Neuronal stem cell (in vitro differentiated cells): Measurements from ENCODE around the gene YBX1.

Experiments
- DNase-seq: peaks from one replicate; pipeline ENCODE4 v3.0.0-alpha.2; 2013; ENCODE audit warnings: low spot score
- H2AFZ ChIP-seq: one replicate; pipeline ENCODE4 v1.6.1; 2013; ENCODE audit warnings: mild to moderate bottlenecking, low read length, inconsistent platforms
- H2AK5ac ChIP-seq: 2 replicates; pipeline ENCODE4 v1.6.1; 2013; ENCODE audit warnings: low read depth, mild to moderate bottlenecking, inconsistent platforms, low read length, moderate library complexity, mixed read lengths
- H2BK120ac ChIP-seq: 2 replicates; pipeline ENCODE4 v1.6.1; 2013; ENCODE audit warnings: low read depth, mild to moderate bottlenecking, inconsistent platforms, low read length, moderate library complexity, mixed read lengths
- H2BK12ac ChIP-seq: one replicate; pipeline ENCODE4 v1.6.1; 2013; ENCODE audit warnings: low read length, inconsistent platforms
- H2BK15ac ChIP-seq: 2 replicates; pipeline ENCODE4 v1.6.1; 2013; ENCODE audit warnings: mild to moderate bottlenecking, low read length, inconsistent platforms, mixed read lengths
- H2BK5ac ChIP-seq: one replicate; pipeline ENCODE4 v1.6.1; 2013; ENCODE audit warnings: inconsistent platforms, mild to moderate bottlenecking, low read length, moderate library complexity
- H3K14ac ChIP-seq: one replicate; pipeline ENCODE4 v1.6.1; 2013; ENCODE audit warnings: low read length, inconsistent platforms
- H3K18ac ChIP-seq: 2 replicates; pipeline ENCODE4 v1.6.1; 2013; ENCODE audit warnings: low read length, inconsistent platforms
- H3K23ac ChIP-seq: 2 replicates; pipeline ENCODE4 v1.6.1; 2013; ENCODE audit warnings: low read depth, mild to moderate bottlenecking, mixed read lengths, low read length, inconsistent platforms; ENCODE audit not compliant: poor library complexity
- H3K27ac ChIP-seq: replicated peaks from 3 replicates; pipeline ENCODE4 v1.5.1; 2013; ENCODE audit warnings: low read length, inconsistent platforms
- H3K27me3 ChIP-seq, 3 experiments: 2 replicates each; pipeline ENCODE4 v1.6.1; 2013; ENCODE audit warnings: low read length in 3 of 3, mild to moderate bottlenecking in 2 of 3, inconsistent platforms in 1 of 3, low read depth in 1 of 3, mixed read lengths in 1 of 3, moderate library complexity in 1 of 3; ENCODE audit not compliant: control insufficient read depth in 3 of 3, insufficient read depth in 3 of 3
- H3K36me3 ChIP-seq, 2 donors: replicated peaks in 1 of 2; 2 replicates each; pipeline ENCODE4 v1.6.1; 2013; ENCODE audit warnings: low read length in 2 of 2; ENCODE audit not compliant: control insufficient read depth in 2 of 2, insufficient read depth in 2 of 2
- H3K4ac ChIP-seq: 2 replicates; pipeline ENCODE4 v1.6.1; 2013; ENCODE audit warnings: inconsistent platforms, mild to moderate bottlenecking, low read length, moderate library complexity
- H3K4me1 ChIP-seq, 2 donors: 1 replicate in 1 of 2; 2 replicates in 1 of 2; pipeline ENCODE4 v1.6.1; 2013; ENCODE audit warnings: low read length in 2 of 2, low read depth in 1 of 2; ENCODE audit not compliant: control insufficient read depth in 2 of 2, insufficient read depth in 1 of 2
- H3K4me2 ChIP-seq: one replicate; pipeline ENCODE4 v1.6.1; 2013; ENCODE audit warnings: mild to moderate bottlenecking, low read length, inconsistent platforms; ENCODE audit not compliant: insufficient read depth, poor library complexity, severe bottlenecking
- H3K4me3 ChIP-seq, 2 donors: 2 replicates each; pipeline ENCODE4 v1.5.1; 2013; ENCODE audit warnings: low read length in 2 of 2, mild to moderate bottlenecking in 2 of 2, inconsistent platforms in 1 of 2, moderate library complexity in 1 of 2
- H3K79me1 ChIP-seq: one replicate; pipeline ENCODE4 v1.6.1; 2013; ENCODE audit warnings: low read depth, mild to moderate bottlenecking, inconsistent platforms, low read length, moderate library complexity
- H3K9ac ChIP-seq: one replicate; pipeline ENCODE4 v1.6.1; 2013; ENCODE audit warnings: mild to moderate bottlenecking, low read depth, low read length, inconsistent platforms; ENCODE audit not compliant: poor library complexity
- H3K9me3 ChIP-seq, 2 donors: replicated peaks in 1 of 2; 2 replicates each; pipeline versions ENCODE3 to v1.6.1; 2013; ENCODE audit warnings: low read length in 2 of 2, mild to moderate bottlenecking in 2 of 2, inconsistent platforms in 1 of 2, low read depth in 1 of 2, mixed read lengths in 1 of 2, moderate library complexity in 1 of 2; ENCODE audit not compliant: control insufficient read depth in 2 of 2, insufficient read depth in 1 of 2
- H4K8ac ChIP-seq: one replicate; pipeline ENCODE4 v1.6.1; 2013; ENCODE audit warnings: low read depth, mild to moderate bottlenecking, inconsistent platforms, low read length, moderate library complexity
- H4K91ac ChIP-seq: one replicate; pipeline ENCODE4 v1.6.1; 2013; ENCODE audit warnings: low read length, low read depth, mild to moderate bottlenecking, inconsistent platforms; ENCODE audit not compliant: poor library complexity
- WGBS, 2 donors: extraction: QIAGEN DNeasy Blood & Tissue Kit; methylation state at CpG; one replicate each; pipeline ENCODE4 v1.1.7; 2013; ENCODE audit warnings: missing lambda C conversion rate in 2 of 2, mixed read lengths in 1 of 2; ENCODE audit not compliant: insufficient read length in 2 of 2, insufficient replicate concordance in 1 of 2; ENCODE audit errors: extremely low coverage in 2 of 2; 5-methylcytosine and 5-hydroxymethylcytosine counted together

Gene YBX1

DNA sequence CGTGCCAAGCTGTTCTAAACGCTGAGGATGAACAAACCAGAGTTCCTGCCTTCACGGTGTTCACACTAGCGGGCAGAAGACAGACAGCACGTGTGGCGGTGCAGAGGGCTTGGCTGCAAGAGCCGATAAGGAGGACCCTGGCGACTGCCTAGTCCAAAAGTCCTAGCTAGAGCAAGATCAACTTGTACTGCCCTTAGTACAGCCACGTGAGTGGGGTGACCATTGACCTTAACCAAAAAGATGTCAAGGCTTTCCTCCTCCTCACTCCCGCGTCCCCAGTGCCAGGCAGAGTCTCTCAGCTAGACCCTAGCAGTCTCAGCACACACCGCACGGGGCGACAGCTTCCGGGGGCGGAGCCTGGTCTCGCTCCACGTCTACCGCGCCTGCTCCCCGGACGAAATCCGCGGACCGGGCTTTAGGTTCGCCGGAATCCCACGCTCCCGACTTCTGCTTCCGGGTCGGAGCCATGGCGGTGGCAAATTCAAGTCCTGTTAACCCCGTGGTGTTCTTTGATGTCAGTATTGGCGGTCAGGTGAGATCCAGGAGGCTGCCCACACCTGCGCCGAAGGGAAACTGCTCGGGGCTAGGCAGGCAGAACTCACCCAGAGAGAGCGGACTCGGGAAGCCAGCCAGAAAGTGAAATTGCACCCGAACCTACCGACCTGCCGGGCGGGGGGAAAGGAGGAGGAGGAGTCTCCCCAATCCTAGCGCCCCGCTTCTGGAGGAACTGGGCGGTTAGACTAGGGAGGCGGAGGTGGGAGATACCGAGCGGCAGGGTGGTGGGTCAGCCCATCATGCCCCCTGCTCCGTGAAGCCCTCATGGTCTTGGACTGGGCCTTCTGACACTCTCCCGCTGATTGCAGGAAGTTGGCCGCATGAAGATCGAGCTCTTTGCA is 24.0 kb upstream of the YBX1 start, which contains the start of gene PPIH:
Gene PPIH (plus strand): TSS at position 443 of the 896 bp plus-strand sequence. CDS start 24 bp downstream, at position 467.
- DNase-seq = peak; percentile 82
- H4K91ac ChIP-seq = peak within 1 kb of the TSS; percentile 82
- no peaks in the 10 kb centered on the region for H3K9me3 ChIP-seq
- H4K8ac ChIP-seq = no peak within 1 kb of the TSS
- H2AFZ ChIP-seq = peak within 1 kb of the TSS; percentile 86
- H2BK120ac ChIP-seq = no peak within 1 kb of the TSS
- H3K79me1 ChIP-seq = peaks cover 10% of the 10 kb centered on the region
- H2BK12ac ChIP-seq = no peak within 1 kb of the TSS
- H3K36me3 ChIP-seq = peaks cover 2 to 38% of the 10 kb centered on the region in 2 donors
- no peak within 1 kb of the TSS for H2BK5ac ChIP-seq
- H3K23ac ChIP-seq = peak within 1 kb of the TSS; percentile 89
- H2BK15ac ChIP-seq = peak within 1 kb of the TSS; percentile 49
- H3K9ac ChIP-seq = peak within 1 kb of the TSS; percentile 89
- H3K27me3 ChIP-seq = no peaks in the 10 kb centered on the region
- peak within 1 kb of the TSS; percentile 91 for H3K14ac ChIP-seq
- no peak within 1 kb of the TSS for H3K27ac ChIP-seq
- H3K4ac ChIP-seq = peak within 1 kb of the TSS; percentile 38
- WGBS, 2 donors = no CpG with 5 or more reads among the region's 53 CpGs
- H3K4me2 ChIP-seq = peak within 1 kb of the TSS; percentile 94
- peak within 1 kb of the TSS; percentile 92 to 94 for H3K4me3 ChIP-seq
- H3K18ac ChIP-seq = peak within 1 kb of the TSS; percentile 94
- peaks cover 5 to 8% of the 10 kb centered on the region in 2 donors for H3K4me1 ChIP-seq
- peak within 1 kb of the TSS; percentile 90 for H2AK5ac ChIP-seq

DNA sequence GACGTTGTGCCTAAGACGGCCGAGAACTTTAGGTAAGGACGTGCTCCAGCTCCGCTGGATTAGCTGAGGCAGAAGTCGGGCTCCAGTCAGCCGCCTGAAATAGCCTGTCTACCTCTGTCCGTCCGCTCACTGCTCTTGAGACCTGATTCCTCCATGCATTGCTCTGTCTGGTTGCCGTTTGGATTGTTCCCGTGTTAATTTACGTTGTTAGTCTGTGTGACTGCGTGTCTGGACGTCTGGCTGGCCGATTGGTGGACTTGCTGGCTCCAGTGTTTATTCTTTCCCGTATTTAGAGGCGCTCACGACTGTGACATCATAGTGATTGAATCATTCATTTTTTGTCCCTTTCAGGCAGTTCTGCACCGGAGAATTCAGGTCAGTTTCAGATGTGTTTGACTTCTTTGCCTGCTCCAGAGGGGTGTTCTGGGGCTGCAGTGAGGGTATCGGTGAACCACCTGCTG is 23.3 kb upstream of the YBX1 start:
- peak overlapping the region; percentile 82 for H4K91ac ChIP-seq
- H2BK15ac ChIP-seq = peak overlapping the region; percentile 49
- H2BK120ac ChIP-seq = no peak overlapping the region
- no peaks in the 10 kb centered on the region for H3K27me3 ChIP-seq
- H3K4me3 ChIP-seq = peak overlapping the region; percentile 92 to 94
- no peaks in the 10 kb centered on the region for H3K9me3 ChIP-seq
- H3K27ac ChIP-seq = no peak overlapping the region
- H4K8ac ChIP-seq = no peak overlapping the region
- H3K36me3 ChIP-seq = peaks cover 2 to 45% of the 10 kb centered on the region in 2 donors
- no peak overlapping the region for H2BK12ac ChIP-seq
- peak overlapping the region; percentile 90 for H2AK5ac ChIP-seq
- H3K9ac ChIP-seq = peak overlapping the region; percentile 89
- H3K18ac ChIP-seq = peak overlapping the region; percentile 94
- H3K23ac ChIP-seq = peak overlapping the region; percentile 89
- no peak overlapping the region for H2BK5ac ChIP-seq
- H3K14ac ChIP-seq = peak overlapping the region; percentile 91
- H3K4me2 ChIP-seq = peak overlapping the region; percentile 94
- H3K79me1 ChIP-seq = peaks cover 10% of the 10 kb centered on the region
- DNase-seq = no peak
- peak overlapping the region; percentile 38 for H3K4ac ChIP-seq
- peak overlapping the region; percentile 86 for H2AFZ ChIP-seq
- H3K4me1 ChIP-seq = peaks cover 5 to 8% of the 10 kb centered on the region in 2 donors
- no CpG with 5 or more reads among the region's 20 CpGs for WGBS, 2 donors

DNA sequence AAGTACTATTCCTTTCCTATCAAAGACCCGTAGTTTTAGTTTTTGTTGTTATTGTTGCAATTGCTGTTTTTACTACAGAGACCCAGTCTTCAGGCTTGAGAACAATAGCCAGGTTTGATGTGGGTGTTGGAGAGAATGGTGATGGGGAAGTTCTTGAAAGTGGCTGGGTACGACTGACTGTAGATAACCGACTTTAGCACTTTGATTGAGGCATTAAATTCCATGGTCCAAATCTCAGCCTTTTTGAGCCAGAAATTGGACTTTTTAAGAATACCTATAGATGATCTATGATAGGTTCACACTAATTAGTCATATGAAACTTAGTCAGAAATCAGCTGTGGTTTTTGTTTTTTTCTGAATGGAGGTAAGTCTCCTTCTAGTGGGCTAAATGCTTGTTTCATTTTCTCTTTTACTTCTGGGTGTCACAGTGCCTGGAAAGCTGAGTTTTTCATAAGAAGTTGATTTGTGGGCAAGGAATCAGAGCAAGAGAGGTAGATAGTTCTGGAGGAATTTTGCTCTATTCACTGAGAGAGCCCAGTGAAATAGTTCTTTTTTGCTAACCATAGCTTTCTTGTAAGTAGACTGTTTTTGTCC is 21.2 kb upstream of the YBX1 start:
- H2BK15ac ChIP-seq = no peak overlapping the region
- H3K27me3 ChIP-seq = no peaks in the 10 kb centered on the region
- H3K27ac ChIP-seq = no peak overlapping the region
- WGBS, 2 donors = no CpG with 5 or more reads among the region's 3 CpGs
- no peaks in the 10 kb centered on the region for H3K9me3 ChIP-seq
- H3K36me3 ChIP-seq = peaks cover 12 to 65% of the 10 kb centered on the region in 2 donors
- peaks cover 10% of the 10 kb centered on the region for H3K79me1 ChIP-seq
- H4K8ac ChIP-seq = no peak overlapping the region
- H3K23ac ChIP-seq = no peak overlapping the region
- H2BK120ac ChIP-seq = no peak overlapping the region
- H3K4me3 ChIP-seq = no peak overlapping the region
- no peak overlapping the region for H2AK5ac ChIP-seq
- H3K4me1 ChIP-seq = peaks cover 5 to 8% of the 10 kb centered on the region in 2 donors
- H3K4ac ChIP-seq = no peak overlapping the region
- H2BK12ac ChIP-seq = no peak overlapping the region
- no peak overlapping the region for H2BK5ac ChIP-seq
- no peak for DNase-seq
- H3K14ac ChIP-seq = no peak overlapping the region
- H2AFZ ChIP-seq = no peak overlapping the region
- no peak overlapping the region for H3K18ac ChIP-seq
- no peak overlapping the region for H4K91ac ChIP-seq
- H3K9ac ChIP-seq = no peak overlapping the region
- H3K4me2 ChIP-seq = no peak overlapping the region

DNA sequence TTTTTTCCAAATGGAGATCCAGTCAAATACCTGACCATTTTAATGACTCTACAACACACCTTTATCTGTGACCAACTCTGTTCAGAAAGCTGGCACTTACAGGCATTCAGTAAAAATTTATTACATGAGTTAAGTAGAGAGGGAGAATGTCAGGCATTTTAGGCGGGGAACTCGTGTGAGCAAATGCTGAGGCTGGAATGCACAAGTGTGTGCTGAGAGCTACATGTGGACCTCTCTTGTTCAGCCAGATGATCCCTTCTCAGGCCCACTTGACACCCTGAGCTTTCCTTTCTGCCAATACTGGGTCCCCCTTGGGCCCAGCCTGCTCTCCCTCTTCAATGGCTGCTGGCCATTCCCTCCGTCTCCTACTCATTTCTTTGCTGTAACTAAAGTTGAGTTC is 12.3 kb upstream of the YBX1 start:
- Histone ChIP-seq H3K27me3 (no peaks in the 10 kb centered on the region), H2AK5ac (no peak overlapping the region), H4K8ac (no peak overlapping the region), H3K23ac (no peak overlapping the region), H2BK12ac (no peak overlapping the region), H3K18ac (no peak overlapping the region), H3K14ac (no peak overlapping the region), H3K4ac (no peak overlapping the region), H2AFZ (no peak overlapping the region), H3K9ac (no peak overlapping the region), H3K27ac (no peak overlapping the region), H2BK15ac (no peak overlapping the region), H2BK5ac (no peak overlapping the region), H2BK120ac (no peak overlapping the region), H3K79me1 (no peaks in the 10 kb centered on the region), H3K4me1 (no peaks in the 10 kb centered on the region), H3K9me3 (no peaks in the 10 kb centered on the region), H3K4me3 (no peak overlapping the region), H4K91ac (no peak overlapping the region), H3K4me2 (no peak overlapping the region), H3K36me3 (peaks cover 25 to 95% of the 10 kb centered on the region in 2 donors)
- WGBS, 2 donors = no CpG with 5 or more reads among the region's 3 CpGs
- no peak for DNase-seq
